ENCODE data around the gene SLC22A2.

Gene SLC22A2

GRCh38 chr6:160274871-160275510 lies 16.4 kb upstream of the SLC22A2 start:
- DNase-seq = peak in 12 of 58 donors; percentile 11 to 72 (median 24)

GRCh38 chr6:160273750-160274149 lies 15.1 kb upstream of the SLC22A2 start:
- DNase-seq = no peak

GRCh38 chr6:160273196-160273595 lies 14.6 kb upstream of the SLC22A2 start:
- DNase-seq = no peak

GRCh38 chr6:160272707-160273106 lies 14.1 kb upstream of the SLC22A2 start:
- no peak for DNase-seq

- DNase-seq = no peak
These were observed 11.7 kb upstream of the SLC22A2 start for GRCh38 chr6:160270347-160270746.

GRCh38 chr6:160269771-160270170 lies 11.2 kb upstream of the SLC22A2 start:
- no peak for DNase-seq

GRCh38 chr6:160269023-160269521 lies 10.5 kb upstream of the SLC22A2 start:
- DNase-seq = no peak

GRCh38 chr6:160267102-160267501 lies 8.5 kb upstream of the SLC22A2 start:
- DNase-seq = no peak

GRCh38 chr6:160265869-160266476 lies 7.4 kb upstream of the SLC22A2 start:
- DNase-seq = no peak

- no peak for DNase-seq
These were observed 5.5 kb upstream of the SLC22A2 start for GRCh38 chr6:160264061-160264612.

GRCh38 chr6:160263196-160263939 lies 4.7 kb upstream of the SLC22A2 start:
- DNase-seq = no peak

GRCh38 chr6:160261991-160262680 lies 3.5 kb upstream of the SLC22A2 start:
- DNase-seq = no peak

GRCh38 chr6:160260803-160261450 lies 2.3 kb upstream of the SLC22A2 start:
- DNase-seq = no peak

GRCh38 chr6:160260367-160260766 lies 1.7 kb upstream of the SLC22A2 start:
- DNase-seq = peak in 4 of 58 donors; percentile 2 to 12 (median 8)

GRCh38 chr6:160259598-160259997 lies 977 bp upstream of the SLC22A2 start:
- no peak for DNase-seq

- no peak for DNase-seq
These were observed 463 bp upstream of the SLC22A2 start for GRCh38 chr6:160259143-160259425.

GRCh38 chr6:160256445-160256844 lies 2.2 kb downstream of the SLC22A2 start:
- DNase-seq = no peak

- no peak for DNase-seq
These were observed 3.9 kb downstream of the SLC22A2 start for GRCh38 chr6:160254467-160255312.

- no peak for DNase-seq
These were observed 4.9 kb downstream of the SLC22A2 start for GRCh38 chr6:160253714-160254113.

GRCh38 chr6:160253292-160253691 lies 5.3 kb downstream of the SLC22A2 start:
- DNase-seq = no peak

Measured in anterior cingulate cortex (tissue), 58 donors.